HTERT RPE-1 (cell line): ENCODE data around the gene MRE11.
"Not testable (repeated sequence)": the region's sequence is repeated elsewhere in the genome, so short reads cannot be mapped to it uniquely, and the experiment has no call there.

Experiments used
- in situ Hi-C: fragments of 300-500 bp; cut with MboI; formaldehyde crosslinking; loops from 4 replicates; pipeline ENCODE4 v1.14.3; 2020; ENCODE audit warnings: low sequenced_read_pairs

MRE11 gene

DNA sequence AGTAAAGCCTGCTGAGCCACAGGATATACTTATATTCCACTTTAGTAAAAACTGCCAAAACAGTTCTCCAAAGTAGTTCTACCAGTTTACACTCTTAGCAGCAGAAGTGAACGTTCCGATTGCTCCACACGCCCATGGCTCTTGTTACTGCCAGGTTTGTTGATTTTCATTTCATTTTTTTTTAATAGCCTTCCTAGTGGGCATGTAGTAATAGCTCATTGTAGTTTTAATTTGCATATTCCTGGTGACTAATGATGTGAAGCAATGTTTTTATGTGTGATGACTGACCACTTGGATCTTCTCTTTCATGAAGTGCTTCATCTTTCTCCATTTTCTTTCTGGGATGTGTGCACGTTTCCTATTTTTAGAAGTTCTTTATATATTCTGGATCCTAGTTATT, 13.8 kb upstream of the MRE11 start:
- in situ Hi-C loops, result no loop called here

DNA sequence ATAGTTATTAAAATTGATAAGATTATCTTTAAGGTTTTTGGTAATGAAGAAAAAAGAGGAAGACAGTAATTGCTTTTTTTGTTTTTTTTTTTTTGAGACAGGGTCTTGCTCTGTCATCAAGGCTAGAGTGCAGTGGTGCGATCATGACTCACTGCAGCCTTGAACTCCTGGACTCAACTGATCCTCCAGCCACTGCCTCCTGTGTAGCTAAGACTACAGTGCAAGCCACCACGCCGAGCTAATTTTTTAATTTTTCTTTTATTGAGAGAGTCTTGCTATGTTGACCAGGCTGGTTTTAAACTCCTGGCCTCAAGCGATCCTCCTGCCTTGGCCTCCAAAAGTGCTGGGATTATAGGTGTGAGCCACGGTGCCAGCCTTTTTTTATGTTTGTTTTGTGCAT, 12.9 kb upstream of the MRE11 start:
- in situ Hi-C loops, result not testable (repeated sequence)

DNA sequence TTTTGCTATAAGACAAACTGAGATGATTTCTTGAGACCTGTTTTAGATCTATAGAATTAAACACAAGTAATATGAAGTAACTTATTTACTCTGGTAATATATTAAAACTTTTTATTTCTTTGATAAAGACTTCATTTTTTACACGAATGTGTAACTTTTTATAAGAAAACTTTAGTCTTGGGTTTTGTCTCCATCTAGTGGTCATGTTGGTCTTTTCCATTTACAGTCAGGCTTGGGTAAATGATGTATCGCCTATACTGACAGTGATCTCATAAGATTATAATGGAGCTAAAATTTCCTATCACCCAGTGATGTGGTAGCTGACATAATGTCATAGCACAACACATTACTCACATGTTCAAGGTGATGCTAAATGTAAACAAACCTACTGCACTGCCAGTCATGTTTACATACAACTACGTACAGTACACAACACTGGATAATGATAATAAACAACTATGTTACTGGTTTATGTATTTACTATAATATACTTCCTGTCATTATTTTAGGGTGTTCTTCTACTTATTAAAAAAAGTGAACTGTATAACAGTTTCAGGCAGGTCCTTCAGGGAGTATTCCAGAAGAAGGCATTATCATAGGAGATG, 11.1 kb upstream of the MRE11 start:
- in situ Hi-C loops, result no loop called here

DNA sequence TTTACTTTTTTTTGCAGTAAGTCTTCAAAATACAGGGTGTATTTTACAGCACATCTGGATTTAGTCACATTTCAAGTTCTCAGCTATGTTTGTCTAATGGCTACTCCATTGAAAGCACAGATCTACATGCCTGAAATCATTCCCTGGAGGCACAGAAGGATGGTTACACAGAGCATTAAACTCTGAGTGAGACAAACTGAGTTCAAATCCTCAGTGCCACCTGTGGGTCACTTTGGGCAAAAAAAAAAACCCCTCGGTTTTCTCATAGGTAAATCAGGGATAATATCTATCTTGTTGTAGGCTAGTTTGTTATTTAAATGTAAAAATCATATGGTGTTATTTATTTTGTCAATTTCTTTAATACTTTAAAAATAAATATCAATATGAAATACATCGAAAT, 7.9 kb upstream of the MRE11 start:
- in situ Hi-C loops, result no loop called here

DNA sequence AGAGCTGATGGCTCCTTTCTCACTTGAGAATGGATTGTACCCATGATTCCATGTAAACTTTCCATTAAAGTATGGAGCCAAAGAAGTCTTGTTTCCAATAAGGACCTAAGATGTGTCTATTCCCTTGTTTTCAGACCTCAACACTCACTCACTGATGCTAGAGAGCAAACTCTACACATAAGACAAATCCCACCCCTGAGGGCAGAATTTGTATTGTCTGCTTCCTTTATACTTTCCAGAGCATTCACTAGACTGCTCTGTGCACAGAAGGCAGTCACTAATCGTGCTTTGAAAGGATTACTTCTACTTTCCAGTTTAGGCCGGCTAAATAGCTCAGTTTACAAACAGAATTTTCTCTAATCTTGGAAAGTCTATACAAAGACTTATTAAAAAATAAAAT, 6.5 kb upstream of the MRE11 start:
- in situ Hi-C loops, result no loop called here

DNA sequence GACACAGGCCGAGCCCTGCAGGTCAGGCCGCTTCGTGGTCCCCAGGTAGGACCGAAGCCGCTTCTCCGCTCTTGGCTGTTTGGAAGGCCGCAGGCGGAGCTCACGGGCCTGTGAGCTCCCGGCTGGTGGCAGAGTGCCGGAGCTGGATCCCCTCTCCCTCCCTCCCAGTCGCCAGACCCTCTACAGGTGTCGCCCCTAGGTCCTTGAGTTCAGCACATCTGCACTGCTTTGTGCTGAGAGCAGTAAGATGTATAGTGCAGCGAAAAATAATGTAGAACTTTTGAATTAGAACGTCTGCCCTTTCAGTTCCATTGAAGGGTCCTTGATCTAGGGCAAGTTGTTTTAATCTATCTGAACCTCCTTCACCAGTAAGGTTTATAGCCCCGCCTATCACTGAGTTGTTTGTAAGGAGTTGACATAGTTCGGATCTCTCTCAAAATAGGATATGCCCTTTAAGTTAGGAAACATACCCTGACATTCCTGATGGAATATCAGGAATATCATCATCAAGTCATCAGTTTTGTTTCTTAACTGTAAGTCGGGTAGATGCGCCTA, 559 bp upstream of the MRE11 start:
- in situ Hi-C loops, result no loop called here

DNA sequence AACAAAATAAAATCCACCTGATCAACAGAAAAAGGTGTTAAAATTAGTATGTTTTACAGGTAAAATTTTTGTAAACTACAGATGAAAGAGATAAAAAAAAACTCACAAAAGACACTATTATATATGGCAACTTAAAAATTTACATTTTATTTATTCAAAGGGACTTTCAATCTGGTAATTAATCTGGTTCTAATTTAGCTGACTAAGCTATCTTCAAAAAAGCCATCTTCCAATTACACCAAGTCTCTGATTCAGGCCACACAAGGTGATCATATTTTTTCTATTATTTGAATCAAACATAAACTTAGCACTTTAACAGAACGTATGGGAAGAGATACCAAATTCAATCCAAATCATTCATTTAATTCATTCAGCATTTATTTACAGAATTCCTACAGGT, 7.6 kb downstream of the MRE11 start:
- in situ Hi-C loops, result no loop called here

DNA sequence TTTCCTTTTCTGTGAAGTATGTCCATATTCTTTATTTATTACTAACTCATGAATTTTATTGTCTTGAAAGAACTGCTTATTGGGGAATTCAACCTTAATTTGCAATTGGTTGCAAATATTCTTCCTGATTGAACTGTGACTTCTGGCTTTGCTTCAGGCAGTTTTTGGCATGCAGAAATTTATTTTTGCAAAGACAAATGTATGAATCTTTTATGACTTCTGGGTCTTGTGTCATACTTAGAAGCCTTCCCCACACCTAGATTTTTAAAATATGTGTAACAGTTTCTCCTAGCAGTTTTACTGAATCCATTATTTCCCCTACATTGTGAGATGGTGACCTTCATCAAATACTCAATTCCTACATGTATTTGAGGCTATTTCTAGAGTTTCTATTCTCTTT, 12.3 kb downstream of the MRE11 start:
- in situ Hi-C loops, result no loop called here

DNA sequence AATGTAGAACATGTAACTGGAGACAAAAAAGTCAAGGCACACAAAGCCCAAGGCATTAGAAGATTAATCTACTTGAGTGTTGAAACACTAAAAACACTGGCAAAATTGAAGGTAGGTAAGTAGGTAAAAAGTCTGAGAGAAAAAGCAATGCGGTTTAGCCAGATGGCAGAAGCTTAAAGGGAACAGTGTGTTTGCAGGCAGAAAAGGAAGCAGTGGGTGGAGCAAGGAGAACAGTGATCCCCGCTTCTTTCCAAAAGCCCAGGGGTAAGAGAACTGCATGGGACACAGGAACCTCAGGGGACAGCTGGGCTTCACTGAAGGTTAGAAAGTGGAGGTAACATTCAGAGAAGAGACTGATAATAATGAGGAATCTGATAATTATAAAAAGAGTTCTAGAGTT, 16.0 kb downstream of the MRE11 start:
- in situ Hi-C loops, result no loop called here

DNA sequence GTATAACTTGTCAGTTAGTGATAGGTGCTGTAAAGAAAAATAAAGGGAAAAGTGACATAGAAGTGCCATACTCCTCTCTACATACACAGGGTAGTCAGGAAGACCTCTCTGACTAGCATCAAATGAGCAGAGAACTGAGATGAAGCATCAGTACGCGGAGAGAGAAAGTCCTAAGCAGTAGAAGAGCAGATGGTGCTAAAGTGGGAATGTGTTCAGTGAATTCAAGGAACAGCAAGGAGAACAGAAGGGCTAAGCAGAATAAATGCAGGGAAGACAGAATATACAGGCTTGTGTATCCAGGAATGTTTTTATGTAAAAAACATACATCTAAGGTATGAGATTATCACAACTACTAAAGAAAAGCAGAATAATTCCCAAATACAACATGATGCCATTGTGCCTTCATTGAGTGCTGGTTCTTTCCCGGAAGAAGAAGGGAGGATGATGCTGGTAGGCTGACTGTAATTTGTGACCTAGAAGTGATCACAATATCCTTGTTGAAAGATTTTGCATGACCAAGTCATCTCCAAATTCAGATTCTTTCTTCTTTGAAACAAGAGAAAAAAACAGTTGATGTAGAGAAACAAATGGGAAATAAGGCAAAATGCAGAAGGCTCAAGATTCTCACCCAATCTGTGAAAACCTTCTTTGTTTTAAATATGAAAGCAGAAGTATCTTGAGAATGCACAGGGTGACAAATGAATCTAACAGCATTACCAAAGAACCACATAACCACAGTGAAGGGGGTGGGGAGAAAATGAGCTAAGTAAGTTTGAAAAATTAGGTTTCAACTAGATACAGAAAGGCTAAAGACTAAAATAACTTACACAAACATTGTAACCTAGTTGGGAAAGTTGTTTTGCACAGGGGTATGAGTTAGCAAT, 20.5 kb downstream of the MRE11 start:
- in situ Hi-C loops, result no loop called here

DNA sequence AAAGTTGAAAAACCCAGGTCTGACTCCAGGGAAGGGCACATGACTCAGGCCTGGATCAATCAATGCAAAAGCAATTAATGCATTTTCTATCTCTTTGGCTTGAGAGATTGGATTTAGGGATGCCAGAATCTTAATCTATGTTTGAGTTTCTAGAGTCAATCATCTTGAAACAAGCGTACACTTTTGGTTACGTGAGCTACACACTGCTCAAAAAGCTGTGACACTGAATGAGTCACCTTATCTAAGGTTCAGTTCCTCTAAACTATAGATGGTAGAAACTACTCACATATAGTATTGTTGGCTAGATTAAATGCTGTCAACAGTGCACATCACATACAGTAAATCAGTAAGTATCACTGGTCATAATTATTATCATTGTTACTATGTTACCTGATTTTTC, 24.2 kb downstream of the MRE11 start:
- in situ Hi-C loops, result no loop called here

DNA sequence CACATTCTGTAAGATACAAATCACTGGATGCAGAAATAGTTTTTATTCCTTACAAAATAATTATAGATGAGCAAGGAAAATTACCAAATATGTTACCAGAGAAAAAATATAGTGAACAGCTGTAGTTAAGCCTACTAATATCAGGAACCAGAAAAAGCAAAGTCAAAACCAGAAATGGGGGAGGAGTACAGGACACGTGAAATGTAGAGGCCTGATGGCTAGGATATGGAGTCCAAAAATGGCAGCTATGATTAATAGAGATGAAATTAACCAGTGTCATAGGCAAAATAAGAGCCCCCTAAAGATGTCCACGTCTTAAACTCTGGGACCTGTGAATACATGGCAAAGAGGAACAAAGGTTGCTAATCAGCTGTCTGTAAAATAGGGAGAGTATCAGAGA, 34.1 kb downstream of the MRE11 start:
- in situ Hi-C loops, result no loop called here

DNA sequence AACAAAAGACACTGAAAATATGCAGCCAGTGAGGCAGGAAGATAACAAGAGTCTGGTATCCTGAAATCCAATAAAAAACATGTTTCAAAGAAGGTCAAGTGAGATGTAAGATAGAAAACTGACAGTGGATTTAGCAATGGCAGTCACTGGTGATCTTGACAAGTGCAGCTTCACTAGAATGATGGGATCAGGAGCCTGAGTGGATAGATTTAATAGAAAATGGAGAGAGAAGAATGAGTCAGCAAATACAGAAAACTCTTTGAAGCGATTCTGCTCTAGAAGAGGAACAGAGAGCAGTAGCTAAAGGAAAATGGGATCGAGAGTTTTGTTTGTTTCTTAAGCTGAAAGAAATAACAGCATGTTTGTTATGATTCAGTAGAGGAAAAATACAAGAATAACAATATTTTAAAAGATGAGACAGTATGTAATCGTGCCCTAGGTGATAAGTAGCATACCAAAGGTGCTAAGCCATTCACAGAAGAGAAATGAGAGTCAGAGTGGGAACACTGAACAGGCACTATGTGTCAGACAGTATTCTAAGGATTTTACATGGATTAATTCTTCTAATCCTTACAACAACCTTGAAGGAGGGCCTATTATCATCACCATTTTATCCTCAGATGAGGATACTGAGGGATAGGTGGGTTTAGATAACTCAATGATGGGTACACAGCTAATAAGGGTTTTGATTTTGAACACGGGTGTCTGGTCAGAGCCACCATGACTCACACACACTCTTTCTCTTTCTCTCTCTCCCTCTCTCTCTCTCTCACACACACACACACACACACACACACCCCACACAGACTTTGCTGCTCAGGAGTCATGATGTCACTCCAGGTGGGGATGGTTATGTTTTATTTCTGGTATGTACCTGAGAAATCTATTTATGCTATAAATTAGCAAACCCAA, 36.3 kb downstream of the MRE11 start:
- in situ Hi-C loops, result no loop called here

DNA sequence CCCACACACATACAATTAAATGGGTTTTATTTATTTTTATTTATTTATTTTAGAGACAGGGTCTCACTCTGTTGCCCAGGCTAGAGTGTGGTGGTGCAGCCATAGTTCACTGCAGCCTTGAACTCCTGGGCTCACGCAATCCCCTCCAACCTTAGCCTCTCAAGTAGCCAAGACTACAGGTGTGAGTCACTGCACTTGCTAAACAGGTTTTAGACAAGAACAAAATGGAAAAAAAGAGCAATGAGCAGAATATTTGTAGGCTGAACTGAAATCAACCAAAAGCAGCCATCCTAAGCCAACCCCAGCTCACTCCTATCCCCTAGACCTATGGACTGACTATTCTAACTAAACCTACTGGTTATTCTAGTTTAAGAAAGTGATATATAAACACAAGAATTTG, 37.8 kb downstream of the MRE11 start:
- in situ Hi-C loops, result no loop called here

DNA sequence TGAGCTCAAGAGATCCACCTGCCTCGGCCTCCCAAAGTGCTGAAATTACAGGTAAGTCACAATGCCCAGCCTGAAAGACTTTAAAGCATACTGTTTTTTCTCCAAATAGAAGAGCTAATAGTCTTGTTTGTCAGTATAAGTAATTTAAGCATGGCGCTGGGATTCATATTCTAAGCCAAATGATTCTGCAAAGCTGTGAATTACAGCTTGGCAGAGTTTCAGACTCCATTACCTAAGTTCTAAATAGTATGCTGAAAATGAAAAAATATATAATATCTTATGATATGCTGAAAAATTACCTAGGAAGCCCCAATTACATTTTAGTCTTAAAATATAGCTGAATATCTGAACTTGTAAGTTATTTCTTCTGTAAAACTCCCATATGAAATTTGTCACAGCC, 39.3 kb downstream of the MRE11 start:
- in situ Hi-C loops, result no loop called here

DNA sequence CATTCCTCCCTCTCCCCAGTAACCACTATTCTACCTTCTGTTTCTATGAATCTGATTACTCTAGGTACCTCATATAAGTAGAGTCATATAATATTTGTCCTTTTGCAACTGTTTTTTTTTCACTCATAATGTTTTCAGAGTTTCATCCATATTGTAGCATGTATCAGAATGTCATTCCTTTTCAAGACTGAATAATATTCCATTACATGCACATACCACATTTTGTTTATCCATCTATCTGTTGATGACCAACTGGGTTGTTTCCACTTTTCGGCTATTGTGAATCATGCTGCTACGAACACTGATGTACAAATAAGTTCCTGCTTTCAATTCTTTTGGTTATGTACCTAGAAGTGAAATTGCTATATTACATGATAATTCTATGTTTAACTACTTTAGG, 40.7 kb downstream of the MRE11 start:
- in situ Hi-C loops, result no loop called here

DNA sequence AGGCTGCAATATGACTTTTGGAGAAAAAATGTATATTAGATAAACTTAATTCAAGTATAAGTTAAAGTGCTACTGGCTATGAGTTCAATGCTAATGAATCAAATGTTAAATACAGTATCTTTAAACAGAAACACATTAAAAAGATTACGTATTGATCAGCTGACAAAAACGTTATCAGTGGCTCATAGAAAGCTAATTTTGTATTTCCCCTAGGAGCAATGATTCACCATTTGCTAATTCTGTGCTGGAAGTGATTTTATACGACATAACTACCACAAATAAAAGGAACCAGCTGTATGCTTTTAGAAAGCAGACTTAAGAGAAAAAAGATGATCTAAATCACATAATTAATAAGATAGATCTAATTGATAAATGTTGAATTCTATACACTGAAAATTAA, 43.6 kb downstream of the MRE11 start:
- in situ Hi-C loops, result no loop called here

DNA sequence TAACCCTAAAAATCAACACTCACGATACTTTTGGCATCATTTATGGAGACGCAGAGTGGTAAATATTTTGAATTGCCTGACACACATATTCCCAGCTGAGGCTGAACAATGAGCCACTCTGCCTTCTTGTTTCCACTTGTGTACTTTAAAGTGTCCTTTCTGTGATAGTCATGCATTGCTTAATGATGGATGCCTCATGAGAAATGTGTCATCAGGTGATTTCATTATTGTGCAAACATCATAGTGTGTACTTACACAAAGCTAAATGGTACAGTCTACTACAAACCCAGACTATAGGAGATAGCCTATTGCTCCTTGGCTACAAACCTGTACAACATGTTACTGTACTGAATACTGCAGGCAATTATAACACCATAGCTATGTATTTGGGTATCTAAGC, 44.2 kb downstream of the MRE11 start:
- in situ Hi-C loops, result no loop called here

DNA sequence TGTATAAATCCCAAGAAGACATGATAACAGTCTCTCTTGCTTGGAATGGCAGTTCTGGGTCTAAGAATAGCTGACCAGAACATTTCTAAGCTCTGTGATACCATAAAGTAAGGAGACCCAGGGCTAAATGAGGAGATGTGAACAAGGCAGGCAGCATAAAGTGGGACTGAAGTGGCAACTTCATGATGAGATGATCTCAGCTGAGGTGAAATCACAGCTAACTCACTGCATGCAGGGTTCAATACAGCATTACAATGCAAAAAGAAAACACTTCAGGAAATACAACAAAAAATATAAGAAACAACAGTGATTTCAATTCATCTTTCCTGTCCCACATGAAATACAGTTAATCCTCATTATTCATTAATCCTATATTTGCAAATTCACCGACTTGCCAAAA, 44.6 kb downstream of the MRE11 start:
- in situ Hi-C loops, result no loop called here

DNA sequence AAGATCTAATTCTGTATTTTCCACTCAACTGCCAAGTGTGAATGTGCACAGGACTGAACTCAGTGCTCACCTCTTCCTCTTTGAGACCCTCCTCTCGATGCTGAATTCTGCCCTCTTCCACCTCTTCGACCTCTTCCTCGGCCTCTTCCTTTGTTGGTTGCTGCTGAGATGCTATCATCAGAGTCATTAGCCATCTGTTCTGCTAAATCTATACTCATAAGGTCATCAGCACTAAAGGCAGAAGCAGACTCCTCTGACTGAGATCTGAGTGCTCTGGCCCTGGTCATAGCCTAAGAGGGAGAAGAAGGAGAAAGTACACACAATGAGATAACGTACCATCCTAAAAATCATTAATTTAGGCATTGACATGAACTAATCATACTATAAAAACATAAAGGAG, 46.5 kb downstream of the MRE11 start:
- in situ Hi-C loops, result no loop called here

DNA sequence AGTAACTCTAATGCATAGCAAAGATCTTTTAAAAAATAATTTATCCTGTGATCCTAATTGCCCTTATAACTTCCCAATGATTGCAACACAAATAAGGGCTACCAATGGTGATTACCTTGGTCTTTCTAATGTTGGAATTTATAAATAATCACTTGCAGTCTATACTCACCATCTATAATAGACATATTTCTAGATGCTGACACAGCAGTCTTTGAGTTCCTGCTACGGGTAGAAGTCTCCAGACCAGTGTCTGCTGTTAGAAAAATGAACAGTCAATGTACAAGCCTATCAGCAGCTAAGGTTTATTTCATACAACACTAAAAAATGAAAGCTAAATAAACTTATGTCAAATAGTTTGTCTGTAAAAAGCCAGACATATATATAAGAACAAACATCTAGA, 48.0 kb downstream of the MRE11 start:
- in situ Hi-C loops, result no loop called here
